Tibial nerve (tissue), 4 donors: ENCODE measurements around the gene PCED1B. TPM values are rescaled to one million over a fixed set of nuclear protein-coding genes. Genes with fewer than 3 reads are reported as not detected.

Experiments
- DNase-seq, 2 donors: peaks; one replicate each; pipeline ENCODE4 v3.0.0-alpha.2; 2019; ENCODE audit warnings: low spot score in 2 of 2
- H3K27ac ChIP-seq, 4 donors: fragments of 200-600 bp; sonication (generic) in 3 of 4; one replicate each; pipeline ENCODE4 v1.5.1; 2017 to 2019; ENCODE audit warnings: mild to moderate bottlenecking in 1 of 4
- H3K27me3 ChIP-seq, 2 donors: fragments of 200-600 bp; sonication (generic) in 1 of 2; one replicate each; pipeline versions ENCODE4 v1.5.1 to v1.6.0; 2017 to 2019
- H3K36me3 ChIP-seq, 3 donors: fragments of 200-600 bp; sonication (generic); one replicate each; pipeline ENCODE4 v1.5.1; 2018 to 2019
- H3K4me1 ChIP-seq, 4 donors: fragments of 200-600 bp; sonication (generic) in 3 of 4; one replicate each; pipeline ENCODE4 v1.5.1; 2017 to 2019
- H3K4me3 ChIP-seq, 4 donors: fragments of 200-600 bp; sonication (generic) in 3 of 4; one replicate each; pipeline ENCODE4 v1.5.1; 2017 to 2019; ENCODE audit warnings: mild to moderate bottlenecking in 1 of 4, moderate library complexity in 1 of 4
- H3K9me3 ChIP-seq, 4 donors: fragments of 200-600 bp; sonication (generic) in 3 of 4; one replicate each; pipeline ENCODE4 v1.5.1; 2017 to 2019
- EP300 ChIP-seq, 2 donors: sonication (generic); formaldehyde crosslinking; IDR thresholded peaks; one replicate each; pipeline ENCODE4 v1.6.1; 2017; ENCODE audit warnings: antibody characterized with exemption in 2 of 2, mild to moderate bottlenecking in 1 of 2
- POLR2A ChIP-seq, 2 donors: fragments of 450-650 bp; IDR thresholded peaks; one replicate each; pipeline ENCODE4 v1.6.1; 2017; ENCODE audit warnings: antibody characterized with exemption in 2 of 2, mild to moderate bottlenecking in 2 of 2, moderate library complexity in 2 of 2
- WGBS, 2 donors: methylation state at CpG; one replicate each; pipeline ENCODE4 v1.1.5; 2018; 5-methylcytosine and 5-hydroxymethylcytosine counted together
- total RNA-seq, 4 donors: library from RNA; depleted of rRNA; stranded (reverse); fragments of >200 nt; gene quantifications; one replicate each; pipeline ENCODE4 v1.1.0, GENCODE V29; 2016
- TF ChIP-seq, protein P1 (sequence below), 5 experiments: fragments of 200-600 bp in 3 of 5; fragments of 450-650 bp in 2 of 5; sonication (generic) in 3 of 5; IDR thresholded peaks; one replicate each; pipeline ENCODE4 v1.5.1; 2016 to 2019; ENCODE audit warnings: antibody characterized with exemption in 5 of 5, mild to moderate bottlenecking in 3 of 5, moderate library complexity in 2 of 5

Gene PCED1B
- total RNA-seq, 4 donors from 2014 or later, result 0.90 to 2.9 (median 2.2) TPM; not detected in 1

DNA sequence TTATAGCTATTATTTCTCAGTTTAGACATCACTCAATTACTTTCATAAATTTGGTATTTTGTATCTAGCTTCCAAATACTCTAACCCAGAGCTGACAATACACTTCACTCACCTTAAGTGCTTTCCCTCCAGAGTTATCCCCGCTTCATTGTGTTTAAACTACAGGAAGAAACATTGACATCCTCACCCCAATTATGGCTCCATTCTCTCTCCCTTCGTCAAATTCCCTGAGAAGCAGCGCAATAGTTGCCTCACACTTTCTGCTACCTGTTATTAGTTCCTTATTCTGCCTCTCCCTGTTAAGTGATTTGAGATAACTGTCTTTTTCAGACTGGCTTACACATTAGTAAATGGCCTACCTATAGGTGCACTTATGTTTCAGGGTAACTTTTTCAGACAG is 69.7 kb downstream of the PCED1B start:
- no peak for TF ChIP-seq EP300 (IDR thresholded peaks at IDR 0.05)
- Histone ChIP-seq H3K4me1 (no peaks in the 10 kb centered on the region), H3K4me3 (no peak overlapping the region), H3K27me3 (no peaks in the 10 kb centered on the region), H3K36me3 (no peaks in the 10 kb centered on the region), H3K27ac (no peak overlapping the region), H3K9me3 (peaks cover 0 to 4% (median 0%) of the 10 kb centered on the region in 4 donors)
- no peak for DNase-seq
- WGBS, 2 donors, result 45 to 53% methylated on average over 3 of the region's 3 CpGs

DNA sequence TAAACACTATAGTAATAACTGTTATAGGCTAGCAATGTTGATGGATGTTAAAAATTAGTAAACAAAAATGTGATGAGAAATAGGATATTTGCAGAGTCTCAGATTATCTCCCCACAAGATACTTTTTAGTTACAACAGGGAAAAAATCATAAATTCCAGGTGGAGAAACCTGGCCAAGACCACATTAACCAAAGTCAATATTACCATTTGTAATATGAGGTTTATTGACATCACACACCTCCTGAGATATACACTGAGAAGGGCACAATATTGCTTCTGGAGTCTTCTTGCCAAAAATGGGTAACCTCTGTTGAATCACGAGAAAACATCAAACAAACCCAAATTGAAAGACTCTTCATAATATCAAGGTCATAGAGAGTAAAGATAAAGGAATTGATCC is 72.7 kb downstream of the PCED1B start:
- Histone ChIP-seq H3K27ac (no peak overlapping the region), H3K27me3 (no peaks in the 10 kb centered on the region), H3K36me3 (no peaks in the 10 kb centered on the region), H3K9me3 (peaks cover 0 to 4% (median 0%) of the 10 kb centered on the region in 4 donors), H3K4me1 (peaks cover 0 to 11% (median 4%) of the 10 kb centered on the region in 4 donors), H3K4me3 (no peak overlapping the region)
- DNase-seq, result no peak
- WGBS, 2 donors, result 94 to 96% methylated on average over 1 of the region's 1 CpG
- TF ChIP-seq POLR2A (IDR thresholded peaks at IDR 0.05) (no peak), EP300 (IDR thresholded peaks at IDR 0.05) (no peak)
- TF ChIP-seq, protein P1, sequence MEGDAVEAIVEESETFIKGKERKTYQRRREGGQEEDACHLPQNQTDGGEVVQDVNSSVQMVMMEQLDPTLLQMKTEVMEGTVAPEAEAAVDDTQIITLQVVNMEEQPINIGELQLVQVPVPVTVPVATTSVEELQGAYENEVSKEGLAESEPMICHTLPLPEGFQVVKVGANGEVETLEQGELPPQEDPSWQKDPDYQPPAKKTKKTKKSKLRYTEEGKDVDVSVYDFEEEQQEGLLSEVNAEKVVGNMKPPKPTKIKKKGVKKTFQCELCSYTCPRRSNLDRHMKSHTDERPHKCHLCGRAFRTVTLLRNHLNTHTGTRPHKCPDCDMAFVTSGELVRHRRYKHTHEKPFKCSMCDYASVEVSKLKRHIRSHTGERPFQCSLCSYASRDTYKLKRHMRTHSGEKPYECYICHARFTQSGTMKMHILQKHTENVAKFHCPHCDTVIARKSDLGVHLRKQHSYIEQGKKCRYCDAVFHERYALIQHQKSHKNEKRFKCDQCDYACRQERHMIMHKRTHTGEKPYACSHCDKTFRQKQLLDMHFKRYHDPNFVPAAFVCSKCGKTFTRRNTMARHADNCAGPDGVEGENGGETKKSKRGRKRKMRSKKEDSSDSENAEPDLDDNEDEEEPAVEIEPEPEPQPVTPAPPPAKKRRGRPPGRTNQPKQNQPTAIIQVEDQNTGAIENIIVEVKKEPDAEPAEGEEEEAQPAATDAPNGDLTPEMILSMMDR (IDR thresholded peaks at IDR 0.05), result no peak

DNA sequence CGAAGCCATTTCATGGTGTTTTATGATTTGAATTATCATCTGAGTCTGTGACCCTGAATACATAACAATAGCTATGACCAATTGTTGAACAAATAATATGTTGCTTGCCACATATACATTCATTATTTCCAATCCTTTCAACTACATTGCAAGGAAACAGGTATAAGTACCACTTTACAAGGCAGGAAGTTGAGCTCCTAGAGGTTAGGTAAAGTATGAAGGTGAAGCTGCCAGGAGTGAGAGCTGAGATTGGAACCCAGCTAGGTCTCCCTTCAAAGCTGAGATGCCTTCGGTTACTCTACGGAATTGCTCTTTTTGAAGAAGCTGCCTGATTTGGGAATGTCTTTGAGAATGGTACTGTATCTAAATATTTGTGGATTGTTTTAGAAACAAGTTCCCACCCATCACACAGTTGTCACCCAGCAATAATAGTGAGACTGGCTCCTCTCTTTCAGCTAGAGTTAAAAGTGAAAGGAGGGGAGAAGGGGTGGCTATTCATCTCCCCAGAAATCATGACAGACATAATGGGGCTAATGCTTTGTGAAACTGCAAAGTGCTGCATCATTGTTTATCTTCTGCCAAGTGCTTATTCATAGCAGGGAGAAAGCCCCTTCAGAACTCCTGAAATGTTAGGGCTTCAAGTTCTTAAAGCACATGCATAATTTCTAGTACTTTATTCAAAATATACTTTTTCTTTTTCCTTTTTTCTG is 76.2 kb downstream of the PCED1B start:
- Histone ChIP-seq H3K4me1 (peaks cover 0 to 11% (median 4%) of the 10 kb centered on the region in 4 donors), H3K36me3 (no peaks in the 10 kb centered on the region), H3K27ac (no peak overlapping the region), H3K9me3 (peaks cover 0 to 7% (median 2%) of the 10 kb centered on the region in 4 donors), H3K4me3 (no peak overlapping the region), H3K27me3 (no peaks in the 10 kb centered on the region)
- DNase-seq, result no peak
- TF ChIP-seq POLR2A (IDR thresholded peaks at IDR 0.05) (no peak), EP300 (IDR thresholded peaks at IDR 0.05) (no peak)
- TF ChIP-seq, protein P1 (IDR thresholded peaks at IDR 0.05), result no peak
- WGBS, 2 donors, result 85 to 90% methylated on average over 3 of the region's 3 CpGs

DNA sequence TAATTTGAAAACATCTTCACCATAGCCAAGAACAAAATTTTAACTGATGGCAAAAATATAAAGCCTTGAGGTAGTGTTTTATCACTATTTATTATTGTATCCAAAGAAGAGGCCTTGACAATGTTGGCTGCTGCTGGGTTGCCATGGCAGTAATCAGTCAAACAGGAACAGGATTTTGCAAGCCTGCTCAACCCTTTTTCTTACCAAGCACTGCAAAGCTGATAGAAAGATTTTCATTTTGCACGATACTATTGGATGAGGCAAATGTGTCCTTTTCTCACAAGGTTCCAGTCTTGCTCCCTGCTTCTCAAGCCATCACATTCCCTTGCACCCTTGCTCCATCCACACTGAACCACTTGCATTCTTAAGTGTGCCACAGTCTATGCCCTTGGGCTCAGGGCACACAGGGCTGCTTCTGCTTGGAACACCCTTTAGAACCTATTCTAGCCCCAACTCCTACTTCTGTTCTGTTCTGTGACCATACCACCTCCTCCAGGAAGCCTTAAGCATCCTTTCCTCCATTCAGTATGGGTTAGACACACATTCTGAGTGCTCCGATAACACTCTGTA is 76.8 kb downstream of the PCED1B start:
- H3K27ac ChIP-seq, result no peak overlapping the region
- peaks cover 0 to 7% (median 2%) of the 10 kb centered on the region in 4 donors for H3K9me3 ChIP-seq
- H3K27me3 ChIP-seq, result no peaks in the 10 kb centered on the region
- H3K4me3 ChIP-seq, result no peak overlapping the region
- peaks cover 0 to 11% (median 4%) of the 10 kb centered on the region in 4 donors for H3K4me1 ChIP-seq
- no peak for DNase-seq
- 46 to 49% methylated on average over 2 of the region's 2 CpGs for WGBS, 2 donors
- TF ChIP-seq POLR2A (IDR thresholded peaks at IDR 0.05) (no peak), EP300 (IDR thresholded peaks at IDR 0.05) (no peak)
- TF ChIP-seq, protein P1 (IDR thresholded peaks at IDR 0.05), result no peak
- no peaks in the 10 kb centered on the region for H3K36me3 ChIP-seq

DNA sequence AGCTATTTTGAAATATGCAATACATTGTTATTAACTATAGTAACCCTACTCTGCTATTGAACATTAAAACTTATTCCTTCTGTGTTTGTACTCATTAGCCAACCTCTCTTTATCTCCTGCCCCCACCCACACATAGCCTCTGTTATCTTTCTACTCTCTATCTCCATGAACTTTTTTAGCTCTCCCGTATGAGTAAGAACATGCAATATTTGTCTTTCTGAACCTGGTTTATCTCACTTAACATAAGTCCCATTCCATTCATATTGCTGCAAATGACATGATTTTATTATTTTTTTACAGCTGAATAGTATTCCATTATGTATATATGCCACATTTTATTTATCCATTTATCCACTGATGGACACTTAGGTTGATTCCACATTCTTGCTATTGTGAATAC is 79.4 kb downstream of the PCED1B start:
- no peak overlapping the region for H3K27ac ChIP-seq
- H3K36me3 ChIP-seq, result no peaks in the 10 kb centered on the region
- TF ChIP-seq POLR2A (IDR thresholded peaks at IDR 0.05) (no peak), EP300 (IDR thresholded peaks at IDR 0.05) (no peak)
- TF ChIP-seq, protein P1 (IDR thresholded peaks at IDR 0.05), result no peak
- H3K4me1 ChIP-seq, result peaks cover 0 to 11% (median 4%) of the 10 kb centered on the region in 4 donors
- H3K9me3 ChIP-seq, result peaks cover 0 to 10% (median 3%) of the 10 kb centered on the region in 4 donors
- no peak for DNase-seq
- WGBS, 2 donors, result 86 to 94% methylated on average over 1 of the region's 1 CpG
- H3K27me3 ChIP-seq, result no peaks in the 10 kb centered on the region
- H3K4me3 ChIP-seq, result no peak overlapping the region
